Ectodermal cell (in vitro differentiated cells): ENCODE measurements around the gene ATG9A.

ENCODE experiments used
- H3K27ac ChIP-seq: 2 replicates; pipeline ENCODE4 v1.7.0; 2013; ENCODE audit warnings: mild to moderate bottlenecking, low read depth, low read length; ENCODE audit not compliant: insufficient read depth, poor library complexity, severe bottlenecking
- H3K27me3 ChIP-seq: 2 replicates; pipeline ENCODE4 v1.7.0; 2013; ENCODE audit warnings: mild to moderate bottlenecking, low read length; ENCODE audit not compliant: insufficient read depth, control insufficient read depth, poor library complexity, severe bottlenecking
- H3K36me3 ChIP-seq: one replicate; pipeline ENCODE4 v1.7.0; 2013; ENCODE audit warnings: low read length; ENCODE audit not compliant: control insufficient read depth, insufficient read depth
- H3K4me1 ChIP-seq: one replicate; pipeline ENCODE4 v1.7.0; 2013; ENCODE audit warnings: low read length; ENCODE audit not compliant: control insufficient read depth, insufficient read depth
- H3K4me3 ChIP-seq: 2 replicates; pipeline ENCODE4 v1.7.0; 2013; ENCODE audit warnings: low read depth, low read length, control low read depth; ENCODE audit not compliant: insufficient read depth
- H3K9me3 ChIP-seq: 2 replicates; pipeline ENCODE4 v1.7.0; 2013; ENCODE audit warnings: mild to moderate bottlenecking, low read length, moderate library complexity; ENCODE audit not compliant: control insufficient read depth
- WGBS, 2 experiments: methylation state at CpG; one replicate each; pipeline ENCODE4 v1.1.7; 2013; ENCODE audit warnings: missing lambda C conversion rate in 2 of 2; 5-methylcytosine and 5-hydroxymethylcytosine counted together

ATG9A gene

DNA sequence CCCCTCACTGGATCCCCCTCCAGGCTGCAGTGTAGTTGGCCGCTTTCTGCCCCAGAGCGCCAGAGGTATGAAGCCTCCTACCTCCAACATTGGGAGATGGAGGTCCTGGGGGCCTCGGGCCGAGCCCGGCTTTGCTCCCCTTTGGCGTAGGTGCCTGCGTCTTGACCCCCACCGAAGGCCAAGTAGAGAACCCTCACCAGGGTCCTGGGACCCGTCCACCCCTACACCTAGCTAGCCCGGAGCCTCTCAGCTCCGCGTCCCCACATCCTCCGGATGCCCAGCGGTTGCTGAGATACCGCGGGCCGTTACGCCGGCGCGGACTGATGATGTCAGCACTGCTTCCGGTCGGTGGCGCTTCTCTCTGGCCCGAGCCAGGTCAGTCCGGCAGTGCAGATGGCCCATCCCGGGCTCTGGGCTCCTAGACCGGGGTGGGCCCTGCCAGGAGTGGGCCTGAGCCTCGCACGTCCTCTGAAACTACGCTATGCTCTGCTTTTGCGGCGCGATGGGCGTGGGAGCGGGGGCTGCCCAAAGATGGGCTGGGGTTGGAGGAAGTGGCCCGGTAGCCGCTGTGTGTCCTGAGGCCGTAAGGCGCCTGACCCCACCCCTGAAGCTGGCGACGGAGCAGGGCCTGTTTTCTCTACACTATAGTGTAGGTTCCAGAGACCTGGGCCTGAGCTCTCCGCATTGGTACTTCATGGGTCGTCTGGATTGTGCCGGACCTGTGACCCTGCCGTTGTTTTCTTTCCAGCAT is 15.9 kb upstream of the ATG9A start, which contains the start of the genes GLB1L and STK16:
GLB1L (minus strand) TSS at position 297 of the 751 bp plus-strand sequence. CDS start 1,871 bp downstream, outside the sequence.
STK16 (plus strand) TSS at position 332 of the 751 bp plus-strand sequence. CDS start 521 bp downstream, outside the sequence.
- H3K9me3 ChIP-seq, result no peaks in the 10 kb centered on the region
- H3K36me3 ChIP-seq, result peaks cover 5% of the 10 kb centered on the region
- peak within 1 kb of the TSS; percentile 95 for H3K4me3 ChIP-seq
- H3K27me3 ChIP-seq, result no peaks in the 10 kb centered on the region
- H3K4me1 ChIP-seq, result peaks cover 9% of the 10 kb centered on the region
- H3K27ac ChIP-seq, result peak within 1 kb of the TSS; percentile 98
- WGBS, 2 experiments, result 1 to 2% methylated on average over 46 of the region's 46 CpGs

- H3K9me3 ChIP-seq, result no peaks in the 10 kb centered on the region
- H3K27me3 ChIP-seq, result no peaks in the 10 kb centered on the region
- peak overlapping the region; percentile 95 for H3K4me3 ChIP-seq
- peaks cover 5% of the 10 kb centered on the region for H3K36me3 ChIP-seq
- WGBS, 2 experiments, result 54% methylated on average over 6 of the region's 6 CpGs
- H3K4me1 ChIP-seq, result peaks cover 9% of the 10 kb centered on the region
- H3K27ac ChIP-seq, result peak overlapping the region; percentile 98
Observed at GRCh38 chr2:219244789-219245147, 15.3 kb upstream of the ATG9A start.

DNA sequence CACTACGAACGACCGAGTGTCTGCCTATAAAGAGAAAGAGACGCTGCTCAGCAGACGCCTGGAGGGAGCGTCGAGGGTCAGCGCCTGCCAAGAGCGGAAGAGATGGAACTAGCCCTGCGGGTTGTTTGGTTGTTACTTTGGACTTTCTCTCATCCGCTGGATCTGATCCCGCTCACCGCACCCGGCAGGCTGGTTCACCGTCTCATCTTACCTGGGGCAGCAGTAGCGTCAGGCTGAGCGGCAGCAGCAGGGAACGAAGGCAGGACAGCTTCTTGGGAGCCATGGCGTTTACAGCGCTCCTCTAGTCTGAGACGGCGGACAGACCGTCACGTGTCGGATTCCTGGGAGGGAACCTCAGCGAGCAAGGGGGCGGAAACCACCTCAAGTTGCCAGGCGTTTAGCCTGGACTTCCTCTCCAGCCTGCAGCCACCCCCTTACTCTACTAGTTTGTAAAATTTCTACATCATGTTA is 13.9 kb upstream of the ATG9A start:
- H3K36me3 ChIP-seq, result peaks cover 5% of the 10 kb centered on the region
- H3K27ac ChIP-seq, result no peak overlapping the region
- H3K4me1 ChIP-seq, result peaks cover 9% of the 10 kb centered on the region
- WGBS, 2 experiments, result 91% methylated on average over 28 of the region's 28 CpGs
- H3K27me3 ChIP-seq, result no peaks in the 10 kb centered on the region
- H3K4me3 ChIP-seq, result no peak overlapping the region
- H3K9me3 ChIP-seq, result no peaks in the 10 kb centered on the region

DNA sequence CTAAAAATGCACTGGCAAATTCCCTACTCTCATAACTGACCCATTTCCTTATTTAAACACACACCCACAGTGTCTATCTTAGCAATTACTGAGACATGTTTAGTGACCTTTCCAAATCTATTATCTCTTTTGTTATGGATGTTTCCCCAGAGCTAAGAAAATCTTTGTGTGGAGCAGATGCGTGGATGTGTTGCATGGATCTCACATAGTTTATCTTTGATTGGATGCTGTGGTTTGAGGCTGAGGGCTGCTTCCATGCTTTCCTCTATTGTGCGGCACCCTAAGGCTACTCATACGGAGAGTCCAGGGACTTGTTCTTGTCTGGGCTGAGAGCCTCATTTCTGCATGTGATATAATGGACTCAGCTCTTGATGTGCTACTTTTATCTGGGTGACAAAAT is 4.9 kb upstream of the ATG9A start:
- H3K36me3 ChIP-seq, result peaks cover 35% of the 10 kb centered on the region

GRCh38 chr2:219230059-219230540 is 664 bp upstream of the ATG9A start:
- 1 to 2% methylated on average over 24 of the region's 24 CpGs for WGBS, 2 experiments
- Histone ChIP-seq H3K4me1 (peaks cover 13% of the 10 kb centered on the region), H3K27me3 (no peaks in the 10 kb centered on the region), H3K4me3 (peak overlapping the region; percentile 71), H3K36me3 (peaks cover 21% of the 10 kb centered on the region), H3K27ac (peak overlapping the region; percentile 83), H3K9me3 (no peaks in the 10 kb centered on the region)

More for the DNA sequence above, 4.9 kb upstream of the ATG9A start:
- Histone ChIP-seq H3K9me3 (no peaks in the 10 kb centered on the region), H3K27ac (no peak overlapping the region), H3K4me3 (no peak overlapping the region), H3K27me3 (no peaks in the 10 kb centered on the region), H3K4me1 (peaks cover 3% of the 10 kb centered on the region)
- 95 to 96% methylated on average over 3 of the region's 3 CpGs for WGBS, 2 experiments

GRCh38 chr2:219228911-219229304 is 528 bp downstream of the ATG9A start:
- no peaks in the 10 kb centered on the region for H3K9me3 ChIP-seq
- peaks cover 25% of the 10 kb centered on the region for H3K36me3 ChIP-seq
- peak overlapping the region; percentile 71 for H3K4me3 ChIP-seq
- no peak overlapping the region for H3K27ac ChIP-seq
- H3K27me3 ChIP-seq, result no peaks in the 10 kb centered on the region
- peaks cover 13% of the 10 kb centered on the region for H3K4me1 ChIP-seq
- 9 to 10% methylated on average over 19 of the region's 19 CpGs for WGBS, 2 experiments

GRCh38 chr2:219228041-219228910 is 1.2 kb downstream of the ATG9A start:
- Histone ChIP-seq H3K27ac (no peak overlapping the region), H3K36me3 (peaks cover 23% of the 10 kb centered on the region), H3K4me3 (peak overlapping the region; percentile 71), H3K9me3 (no peaks in the 10 kb centered on the region), H3K4me1 (peaks cover 13% of the 10 kb centered on the region), H3K27me3 (no peaks in the 10 kb centered on the region)
- WGBS, 2 experiments, result 75 to 82% methylated on average over 6 to 7 of the region's 7 CpGs

- Histone ChIP-seq H3K27ac (no peak overlapping the region), H3K4me3 (no peak overlapping the region), H3K9me3 (no peaks in the 10 kb centered on the region), H3K27me3 (no peaks in the 10 kb centered on the region), H3K36me3 (peaks cover 30% of the 10 kb centered on the region), H3K4me1 (peaks cover 10% of the 10 kb centered on the region)
- WGBS, 2 experiments, result 94 to 96% methylated on average over 3 of the region's 3 CpGs
Observed at GRCh38 chr2:219225350-219225749, 4.1 kb downstream of the ATG9A start.

DNA sequence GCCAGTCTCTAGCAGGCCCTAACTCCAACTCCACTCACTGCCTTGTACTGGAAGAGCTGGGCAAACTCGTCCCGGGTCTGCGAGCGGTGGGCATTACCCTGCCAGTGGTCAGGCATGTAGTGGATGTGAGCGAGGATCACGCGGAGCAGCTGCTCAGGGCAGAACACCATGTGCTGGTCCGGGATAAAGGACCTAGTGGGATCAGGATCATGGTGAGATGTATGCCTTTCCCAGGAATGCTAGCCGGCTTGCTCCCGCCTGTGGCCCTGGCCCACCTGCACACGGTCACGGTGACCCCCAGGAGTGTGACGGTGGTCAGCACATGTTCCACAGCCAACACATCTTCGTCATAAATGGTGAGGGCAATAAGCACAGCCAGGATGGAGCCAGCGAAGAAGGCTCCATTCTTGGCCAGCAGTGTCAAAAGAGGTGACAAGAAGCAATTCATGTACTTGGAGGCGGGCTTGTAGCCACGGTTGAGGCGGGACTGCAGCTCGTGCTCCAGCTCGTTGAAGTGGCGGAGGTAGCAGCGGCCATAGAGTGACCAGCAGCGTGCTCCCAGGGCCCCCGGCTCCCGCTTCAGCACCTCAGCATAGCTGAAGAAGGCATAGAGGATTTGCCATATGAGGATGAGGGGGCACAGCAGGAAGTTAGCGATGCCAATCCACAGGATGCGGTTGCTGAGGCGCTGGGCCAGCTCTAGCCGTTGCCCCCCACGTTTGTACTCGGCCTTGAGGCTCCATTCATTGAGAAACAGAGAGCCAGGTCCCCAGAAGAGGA is 5.4 kb downstream of the ATG9A start:
- Histone ChIP-seq H3K36me3 (peaks cover 36% of the 10 kb centered on the region), H3K4me1 (peaks cover 10% of the 10 kb centered on the region), H3K27ac (no peak overlapping the region), H3K4me3 (no peak overlapping the region), H3K9me3 (no peaks in the 10 kb centered on the region), H3K27me3 (no peaks in the 10 kb centered on the region)
- WGBS, 2 experiments, result 95 to 96% methylated on average over 31 of the region's 31 CpGs
